A673 (cell line): ENCODE results near the gene SAXO1. TPM values are rescaled to one million over a fixed set of nuclear protein-coding genes. Genes with fewer than 3 reads are reported as not detected.

Experiments used
- BruUV-seq: library from RNA; stranded (reverse); fragments of 400-500 nt; replicated peaks from 2 replicates; lab custom pipeline; 2021; lab: Mats Ljungman, UMichigan
- CTCF ChIA-PET: fragments of 300-600 bp; sonication (Branson Sonifier 250); formaldehyde crosslinking; loops from one replicate; lab custom pipeline; 2022; ENCODE audit warnings: antibody characterized with exemption; lab: Charles Lee
- POLR2A ChIA-PET: fragments of 300-600 bp; sonication (Branson Sonifier 250); formaldehyde crosslinking; loops from one replicate; lab custom pipeline; 2022; ENCODE audit warnings: antibody characterized with exemption; ENCODE audit not compliant: low non-redundant PET; lab: Charles Lee
- DNase-seq: peaks from one replicate; pipeline ENCODE4 v3.0.0-alpha.2; 2015; ENCODE audit warnings: low spot score
- H3K27ac ChIP-seq: fragments of 200-600 bp; sonication (generic); 2 replicates; pipeline ENCODE4 v1.5.1; 2016; ENCODE audit warnings: mixed run types, low read depth, mild to moderate bottlenecking, mixed read lengths, antibody characterized with exemption, low read length; ENCODE audit not compliant: poor library complexity, severe bottlenecking
- H3K27me3 ChIP-seq: fragments of 200-600 bp; sonication (generic); replicated peaks from 2 replicates; pipeline ENCODE4 v1.6.1; 2017; ENCODE audit warnings: mixed run types, low read depth, mild to moderate bottlenecking, mixed read lengths, antibody characterized with exemption, low read length; ENCODE audit not compliant: insufficient read depth, poor library complexity
- H3K36me3 ChIP-seq: fragments of 200-600 bp; sonication (generic); 2 replicates; pipeline ENCODE4 v1.6.1; 2016; ENCODE audit warnings: mixed run types, mild to moderate bottlenecking, mixed read lengths, antibody characterized with exemption, low read length; ENCODE audit not compliant: insufficient read depth, poor library complexity, severe bottlenecking
- H3K4me1 ChIP-seq: fragments of 200-600 bp; sonication (generic); 2 replicates; pipeline ENCODE4 v1.6.1; 2017; ENCODE audit warnings: mixed run types, mild to moderate bottlenecking, mixed read lengths, antibody characterized with exemption, low read length; ENCODE audit not compliant: insufficient read depth, poor library complexity, severe bottlenecking
- H3K4me3 ChIP-seq: fragments of 200-600 bp; sonication (generic); 2 replicates; pipeline ENCODE4 v1.5.1; 2016; ENCODE audit warnings: low read depth, mixed run types, mild to moderate bottlenecking, mixed read lengths, low read length; ENCODE audit not compliant: poor library complexity, severe bottlenecking
- H3K9me3 ChIP-seq: fragments of 200-600 bp; sonication (generic); 2 replicates; pipeline ENCODE4 v1.6.1; 2016; ENCODE audit warnings: mixed run types, low read depth, mild to moderate bottlenecking, mixed read lengths, antibody characterized with exemption, low read length; ENCODE audit not compliant: poor library complexity, severe bottlenecking
- CTCF ChIP-seq: fragments of 300-800, 200-600 bp; sonication (generic); conservative IDR thresholded peaks from 2 replicates; pipeline ENCODE4 v1.5.1; 2017; ENCODE audit warnings: low read depth, mild to moderate bottlenecking, antibody characterized with exemption, low read length, moderate library complexity, mixed read lengths
- EZH2 ChIP-seq: fragments of 200-600 bp; sonication (generic); IDR thresholded peaks from 2 replicates; pipeline ENCODE4 v1.6.1; 2017; ENCODE audit warnings: borderline replicate concordance, low read depth, mild to moderate bottlenecking, mixed read lengths, antibody characterized with exemption, low read length; ENCODE audit not compliant: poor library complexity, severe bottlenecking
- intact Hi-C: fragments of 100-400 bp; cut with micrococcal nuclease; formaldehyde crosslinking; loops from one replicate; pipeline ENCODE4 v1.10.0; 2022; ENCODE audit not compliant: unreplicated experiment
- total RNA-seq: library from RNA; stranded (reverse); gene quantifications from 2 replicates; pipeline ENCODE4 v1.2.3, GENCODE V29; 2021

Gene SAXO1
- total RNA-seq, 1 experiment from 2014 or later, result not detected

- DNase-seq, result no peak
- no TSS peak for BruUV-seq
- CTCF ChIA-PET, result no interaction called here
- POLR2A ChIA-PET, result no interaction called here
- H3K9me3 ChIP-seq, result no peaks in the 10 kb centered on the region
- no peak overlapping the region for H3K27ac ChIP-seq
- no peaks in the 10 kb centered on the region for H3K36me3 ChIP-seq
- no peaks in the 10 kb centered on the region for H3K27me3 ChIP-seq
- TF ChIP-seq EZH2 (no peak), CTCF (no peak)
- no peak overlapping the region for H3K4me3 ChIP-seq
- no peaks in the 10 kb centered on the region for H3K4me1 ChIP-seq
- intact Hi-C loops, result no loop called here
Observed at GRCh38 chr9:18951936-18952335, 81.1 kb downstream of the SAXO1 start.

GRCh38 chr9:18947892-18948339 lies 85.1 kb downstream of the SAXO1 start:
- Histone ChIP-seq H3K27ac (no peak overlapping the region), H3K9me3 (no peaks in the 10 kb centered on the region), H3K36me3 (no peaks in the 10 kb centered on the region), H3K4me3 (no peak overlapping the region), H3K27me3 (no peaks in the 10 kb centered on the region), H3K4me1 (no peaks in the 10 kb centered on the region)
- POLR2A ChIA-PET, result no interaction called here
- DNase-seq, result no peak
- CTCF ChIA-PET, result no interaction called here
- intact Hi-C loops, result no loop called here
- TF ChIP-seq EZH2 (no peak), CTCF (no peak)
- BruUV-seq, result no TSS peak

GRCh38 chr9:18942801-18943200 lies 90.2 kb downstream of the SAXO1 start:
- ChIA-PET CTCF (no interaction called here), POLR2A (no interaction called here)
- H3K9me3 ChIP-seq, result no peaks in the 10 kb centered on the region
- no peaks in the 10 kb centered on the region for H3K27me3 ChIP-seq
- H3K27ac ChIP-seq, result no peak overlapping the region
- intact Hi-C loops, result no loop called here
- no peak for DNase-seq
- no peaks in the 10 kb centered on the region for H3K36me3 ChIP-seq
- H3K4me1 ChIP-seq, result no peaks in the 10 kb centered on the region
- BruUV-seq, result no TSS peak
- H3K4me3 ChIP-seq, result no peak overlapping the region
- TF ChIP-seq EZH2, result no peak

- H3K4me3 ChIP-seq, result no peak overlapping the region
- H3K9me3 ChIP-seq, result no peaks in the 10 kb centered on the region
- intact Hi-C loops, result no loop called here
- H3K36me3 ChIP-seq, result no peaks in the 10 kb centered on the region
- DNase-seq, result no peak
- ChIA-PET POLR2A (no interaction called here), CTCF (no interaction called here)
- TF ChIP-seq CTCF, result no peak
- no peak for TF ChIP-seq EZH2
- no peaks in the 10 kb centered on the region for H3K4me1 ChIP-seq
- no peak overlapping the region for H3K27ac ChIP-seq
- BruUV-seq, result no TSS peak
- no peaks in the 10 kb centered on the region for H3K27me3 ChIP-seq
Observed at GRCh38 chr9:18941060-18941740, 91.8 kb downstream of the SAXO1 start.
